DOHH2 (cell line): ENCODE results near the gene RNF224.

Source experiments
- EZH2phosphoT487 ChIP-seq: fragments of 200-600 bp; sonication (generic); IDR thresholded peaks from 2 replicates; pipeline ENCODE4 v1.6.1; 2017; ENCODE audit warnings: borderline replicate concordance, mild to moderate bottlenecking, antibody characterized with exemption, low read length, moderate library complexity, mixed read lengths
- TF ChIP-seq, protein P1 (sequence below): fragments of 200-600 bp; sonication (generic); IDR thresholded peaks from one replicate; pipeline ENCODE4 v1.5.1; 2014; ENCODE audit warnings: antibody characterized with exemption, mild to moderate bottlenecking, low read depth, low read length; ENCODE audit not compliant: poor library complexity, severe bottlenecking

DNA sequence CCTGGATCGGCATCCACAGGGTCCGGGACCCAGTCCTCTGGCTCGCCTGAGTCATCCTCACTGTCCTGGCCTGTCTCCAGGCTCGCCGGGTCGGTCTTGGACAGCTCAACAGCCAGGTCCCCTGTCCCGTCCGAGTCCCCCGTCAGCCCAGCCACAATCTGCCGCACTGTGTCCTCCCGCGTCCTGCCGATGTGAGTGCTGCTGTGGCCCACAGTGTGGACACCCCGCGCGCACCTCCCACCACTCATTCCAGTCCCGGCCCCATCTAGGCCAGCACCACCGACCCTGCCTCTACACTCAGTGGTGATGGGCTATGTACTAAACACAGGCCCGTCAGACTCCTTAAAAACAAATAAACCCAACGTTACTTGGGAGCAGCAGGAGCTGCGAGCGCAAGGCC is 45.6 kb upstream of the RNF224 start:
- TF ChIP-seq, protein P1, sequence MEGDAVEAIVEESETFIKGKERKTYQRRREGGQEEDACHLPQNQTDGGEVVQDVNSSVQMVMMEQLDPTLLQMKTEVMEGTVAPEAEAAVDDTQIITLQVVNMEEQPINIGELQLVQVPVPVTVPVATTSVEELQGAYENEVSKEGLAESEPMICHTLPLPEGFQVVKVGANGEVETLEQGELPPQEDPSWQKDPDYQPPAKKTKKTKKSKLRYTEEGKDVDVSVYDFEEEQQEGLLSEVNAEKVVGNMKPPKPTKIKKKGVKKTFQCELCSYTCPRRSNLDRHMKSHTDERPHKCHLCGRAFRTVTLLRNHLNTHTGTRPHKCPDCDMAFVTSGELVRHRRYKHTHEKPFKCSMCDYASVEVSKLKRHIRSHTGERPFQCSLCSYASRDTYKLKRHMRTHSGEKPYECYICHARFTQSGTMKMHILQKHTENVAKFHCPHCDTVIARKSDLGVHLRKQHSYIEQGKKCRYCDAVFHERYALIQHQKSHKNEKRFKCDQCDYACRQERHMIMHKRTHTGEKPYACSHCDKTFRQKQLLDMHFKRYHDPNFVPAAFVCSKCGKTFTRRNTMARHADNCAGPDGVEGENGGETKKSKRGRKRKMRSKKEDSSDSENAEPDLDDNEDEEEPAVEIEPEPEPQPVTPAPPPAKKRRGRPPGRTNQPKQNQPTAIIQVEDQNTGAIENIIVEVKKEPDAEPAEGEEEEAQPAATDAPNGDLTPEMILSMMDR: no peak
- no peak for TF ChIP-seq EZH2phosphoT487
